Small intestine (tissue), 7 donors: Measurements from ENCODE around the gene PTPRG. TPM values are rescaled to one million over a fixed set of nuclear protein-coding genes. Genes with fewer than 3 reads are reported as not detected.

Source experiments
- DNase-seq, 2 donors: peaks; one replicate each; pipeline versions ENCODE4 v3.0.0 to v3.0.0-alpha.2; 2013
- FAIRE-seq: peaks from 2 replicates; lab custom pipeline; 2012; peaks lifted over from hg19 to GRCh38; lab: Jason Lieb, UNC
- H3K27ac ChIP-seq, 3 donors: one replicate each; pipeline ENCODE4 v1.5.1; 2013; ENCODE audit warnings: low read length in 2 of 3, mild to moderate bottlenecking in 2 of 3, control low read depth in 1 of 3, inconsistent platforms in 1 of 3, low read depth in 1 of 3, moderate library complexity in 1 of 3
- H3K27me3 ChIP-seq, 3 donors: one replicate each; pipeline ENCODE4 v1.6.1; 2013; ENCODE audit warnings: low read length in 3 of 3, inconsistent platforms in 1 of 3; ENCODE audit not compliant: control insufficient read depth in 3 of 3, insufficient read depth in 3 of 3
- H3K36me3 ChIP-seq, 3 donors: one replicate each; pipeline ENCODE4 v1.6.1; 2013; ENCODE audit warnings: low read length in 3 of 3, inconsistent platforms in 1 of 3, low read depth in 1 of 3, mild to moderate bottlenecking in 1 of 3, moderate library complexity in 1 of 3; ENCODE audit not compliant: control insufficient read depth in 3 of 3, insufficient read depth in 2 of 3
- H3K4me1 ChIP-seq, 3 donors: one replicate each; pipeline ENCODE4 v1.6.1; 2013; ENCODE audit warnings: low read length in 2 of 3, inconsistent platforms in 1 of 3, low read depth in 1 of 3, mild to moderate bottlenecking in 1 of 3, moderate library complexity in 1 of 3; ENCODE audit not compliant: control insufficient read depth in 3 of 3, insufficient read depth in 2 of 3
- H3K4me3 ChIP-seq, 3 donors: one replicate each; pipeline ENCODE4 v1.5.1; 2013; ENCODE audit warnings: low read length in 3 of 3, control low read depth in 1 of 3, inconsistent platforms in 1 of 3, low read depth in 1 of 3, mild to moderate bottlenecking in 1 of 3, moderate library complexity in 1 of 3
- H3K9me3 ChIP-seq, 2 donors: one replicate each; pipeline ENCODE4 v1.6.1; 2013; ENCODE audit warnings: low read depth in 1 of 2, low read length in 1 of 2; ENCODE audit not compliant: control insufficient read depth in 2 of 2, insufficient read depth in 1 of 2
- WGBS, 3 donors: extraction: QIAGEN DNeasy Blood & Tissue Kit; methylation state at CpG; one replicate each; pipeline ENCODE4 v1.1.7; 2013; 5-methylcytosine and 5-hydroxymethylcytosine counted together
- polyA plus RNA-seq, 4 donors: library from polyadenylated mRNA; stranded (reverse) in 3 of 4; unstranded in 1 of 4; fragments of 200-250 nt in 3 of 4; fragments of 120-200 nt in 1 of 4; gene quantifications; one replicate each; pipeline versions ENCODE4 v1.2.1 to v1.2.3, GENCODE V29; 2013
- donor health status: healthy with polysubstance abuse.
- donor health status: control.
- donor health status: control.
- donor health status: Bipolar disorder and iron deficiency.
- donor health status: healthy.

The PTPRG gene
- polyA plus RNA-seq, 4 donors = 0.81 to 18.3 (median 5.6) TPM

GRCh38 chr3:61632568-61633175, 71.3 kb downstream of the PTPRG start:
- DNase-seq (no peak), FAIRE-seq (no peak)
- Histone ChIP-seq H3K27ac (no peak overlapping the region), H3K4me3 (no peak overlapping the region), H3K27me3 (no peaks in the 10 kb centered on the region), H3K4me1 (peaks cover 0 to 6% (median 1%) of the 10 kb centered on the region in 3 donors), H3K9me3 (no peaks in the 10 kb centered on the region), H3K36me3 (no peaks in the 10 kb centered on the region)
- 96 to 100% (median 97%) methylated on average over 2 of the region's 2 CpGs for WGBS, 3 donors

- peaks cover 0 to 6% (median 1%) of the 10 kb centered on the region in 3 donors for H3K4me1 ChIP-seq
- H3K27ac ChIP-seq = no peak overlapping the region
- peak in 1 of 2 donors; percentile 15 for DNase-seq
- no peak for FAIRE-seq
- H3K9me3 ChIP-seq = no peaks in the 10 kb centered on the region
- no peaks in the 10 kb centered on the region for H3K27me3 ChIP-seq
- no peak overlapping the region for H3K4me3 ChIP-seq
- H3K36me3 ChIP-seq = no peaks in the 10 kb centered on the region
- 23 to 43% (median 26%) methylated on average over 3 of the region's 3 CpGs for WGBS, 3 donors
These were observed 73.3 kb downstream of the PTPRG start for GRCh38 chr3:61634678-61635077.

GRCh38 chr3:61637088-61638051, 76.0 kb downstream of the PTPRG start:
- DNase-seq (peak; percentile 82 to 97), FAIRE-seq (peak; percentile 39)
- Histone ChIP-seq H3K27ac (peak overlapping the region; percentile 78 to 89 (median 86)), H3K4me3 (peak overlapping the region in 2 of 3 donors; percentile 32 to 41), H3K4me1 (peaks cover 1 to 6% (median 2%) of the 10 kb centered on the region in 3 donors), H3K9me3 (no peaks in the 10 kb centered on the region), H3K27me3 (no peaks in the 10 kb centered on the region), H3K36me3 (no peaks in the 10 kb centered on the region)
- WGBS, 3 donors = 8 to 40% (median 30%) methylated on average over 16 of the region's 16 CpGs

DNA sequence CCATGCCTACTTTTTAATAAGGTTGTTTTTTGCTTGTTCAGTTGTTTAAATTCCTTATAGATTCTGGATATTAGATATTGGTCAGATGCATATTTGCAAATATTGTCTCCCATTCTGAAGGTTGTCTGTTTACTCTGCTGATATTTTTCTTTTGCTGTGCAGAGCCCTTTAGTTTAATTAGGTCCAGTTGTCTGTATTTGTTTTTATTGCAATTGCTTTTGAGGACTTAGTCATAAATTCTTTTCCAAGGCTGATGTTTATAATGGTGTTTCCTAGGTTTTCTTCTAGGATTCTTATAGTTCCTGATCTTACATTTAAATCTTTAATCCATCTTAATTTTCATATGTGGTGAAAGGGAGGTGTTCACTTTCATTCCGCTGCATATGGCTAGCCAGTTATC, 77.4 kb downstream of the PTPRG start:
- DNase-seq = no peak
- H3K36me3 ChIP-seq = no peaks in the 10 kb centered on the region
- H3K4me3 ChIP-seq = no peak overlapping the region
- H3K4me1 ChIP-seq = peaks cover 1 to 6% (median 2%) of the 10 kb centered on the region in 3 donors
- H3K27me3 ChIP-seq = no peaks in the 10 kb centered on the region
- H3K27ac ChIP-seq = no peak overlapping the region
- WGBS, 3 donors = 94 to 97% (median 97%) methylated on average over 1 of the region's 1 CpG
- H3K9me3 ChIP-seq = no peaks in the 10 kb centered on the region
- FAIRE-seq = no peak

DNA sequence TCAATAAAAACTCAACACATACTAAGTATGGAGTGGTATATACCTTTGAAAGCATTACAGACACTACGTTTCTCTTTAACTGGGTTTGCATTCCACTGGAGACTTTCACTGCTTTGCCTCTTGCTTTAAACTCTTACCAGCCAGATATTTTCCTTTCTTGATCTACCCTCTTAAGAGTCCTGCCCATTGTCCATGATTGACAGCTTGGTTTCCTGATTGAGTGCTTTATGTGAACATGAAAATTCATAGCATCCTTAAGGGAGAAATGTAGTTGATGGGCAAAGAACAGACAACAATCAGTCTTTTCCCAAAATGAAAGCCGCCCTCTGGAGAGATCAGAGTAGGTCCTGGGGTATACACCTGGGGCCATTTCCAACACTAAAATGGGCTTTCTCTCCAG, 78.6 kb downstream of the PTPRG start:
- no peak overlapping the region for H3K4me3 ChIP-seq
- H3K27ac ChIP-seq = no peak overlapping the region
- H3K4me1 ChIP-seq = peaks cover 1 to 6% (median 2%) of the 10 kb centered on the region in 3 donors
- H3K36me3 ChIP-seq = no peaks in the 10 kb centered on the region
- FAIRE-seq = no peak
- no peak for DNase-seq
- H3K9me3 ChIP-seq = peaks cover 0 to under 1% of the 10 kb centered on the region in 2 donors
- 89 to 91% (median 91%) methylated on average over 2 of the region's 2 CpGs for WGBS, 3 donors
- no peaks in the 10 kb centered on the region for H3K27me3 ChIP-seq

GRCh38 chr3:61645148-61645547, 83.8 kb downstream of the PTPRG start:
- peaks cover 0 to 7% of the 10 kb centered on the region in 2 donors for H3K9me3 ChIP-seq
- no peak overlapping the region for H3K27ac ChIP-seq
- WGBS, 3 donors = 93 to 98% (median 95%) methylated on average over 2 of the region's 2 CpGs
- DNase-seq = no peak
- no peak for FAIRE-seq
- H3K27me3 ChIP-seq = no peaks in the 10 kb centered on the region
- H3K4me1 ChIP-seq = peaks cover 0 to 3% (median 0%) of the 10 kb centered on the region in 3 donors
- H3K4me3 ChIP-seq = no peak overlapping the region
- no peaks in the 10 kb centered on the region for H3K36me3 ChIP-seq

DNA sequence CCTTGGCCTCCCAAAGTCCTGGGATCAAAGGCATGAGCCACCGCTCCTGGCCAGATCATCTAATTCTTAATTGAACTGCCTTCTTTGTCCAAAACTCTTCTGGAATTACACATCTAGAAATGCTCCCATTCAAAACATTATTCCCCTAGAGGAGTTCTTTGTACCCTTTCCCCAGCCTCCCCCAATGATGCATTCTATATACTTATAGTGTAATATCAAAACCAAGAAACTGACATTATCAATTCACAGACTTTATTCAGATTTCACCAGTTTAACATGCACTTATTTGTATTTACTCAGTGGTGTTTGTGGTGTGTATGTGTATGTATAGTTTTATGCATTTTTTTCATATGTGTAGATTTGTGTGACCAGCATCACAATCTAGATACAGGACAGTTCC, 85.0 kb downstream of the PTPRG start:
- peaks cover 0 to 7% of the 10 kb centered on the region in 2 donors for H3K9me3 ChIP-seq
- no peak for DNase-seq

DNA sequence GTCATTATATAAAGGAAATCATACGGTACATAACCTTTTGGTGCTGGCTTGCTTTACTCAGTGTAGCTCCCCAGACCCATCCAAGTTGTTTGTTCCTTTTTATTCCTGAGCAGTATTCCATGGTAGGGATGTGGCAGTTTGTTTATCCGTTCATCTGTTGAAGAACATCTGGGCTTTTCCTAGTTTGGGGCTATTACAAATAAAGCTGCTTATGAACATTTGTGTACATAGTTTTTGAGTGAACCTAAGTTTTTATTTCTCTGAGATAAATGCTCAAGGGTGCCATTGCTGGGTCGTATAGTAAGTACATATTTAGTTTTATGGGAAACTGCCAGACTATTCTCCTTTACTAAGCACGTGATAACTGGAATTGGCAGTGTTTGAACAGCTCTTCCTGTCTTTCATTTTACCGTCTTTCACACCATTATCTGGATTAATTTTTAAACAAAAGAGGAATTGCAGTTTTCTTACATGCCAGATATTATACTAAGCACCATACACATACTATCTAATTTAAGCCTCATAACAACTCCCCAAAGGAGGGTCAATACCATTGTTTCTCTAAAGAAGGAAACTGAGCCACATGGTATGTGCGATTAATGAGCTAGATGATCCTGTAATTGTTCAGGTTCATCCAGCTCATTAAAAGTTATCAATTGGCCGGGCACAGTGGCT, 85.6 kb downstream of the PTPRG start:
- 53 to 62% (median 58%) methylated on average over 7 of the region's 7 CpGs for WGBS, 3 donors
- DNase-seq = no peak
- no peak for FAIRE-seq
- Histone ChIP-seq H3K27me3 (no peaks in the 10 kb centered on the region), H3K27ac (no peak overlapping the region), H3K36me3 (no peaks in the 10 kb centered on the region), H3K9me3 (peaks cover 0 to 7% of the 10 kb centered on the region in 2 donors), H3K4me1 (peaks cover 0 to 2% (median 0%) of the 10 kb centered on the region in 3 donors), H3K4me3 (no peak overlapping the region)

More for the DNA sequence above, 85.0 kb downstream of the PTPRG start:
- H3K27ac ChIP-seq = no peak overlapping the region
- H3K4me1 ChIP-seq = peaks cover 0 to 2% (median 0%) of the 10 kb centered on the region in 3 donors
- H3K4me3 ChIP-seq = no peak overlapping the region
- FAIRE-seq = no peak
- WGBS, 3 donors = 94 to 100% (median 100%) methylated on average over 1 of the region's 1 CpG
- H3K27me3 ChIP-seq = no peaks in the 10 kb centered on the region
- no peaks in the 10 kb centered on the region for H3K36me3 ChIP-seq
